ENCODE data around the gene PNMA8A.
A peak's percentile ranks its signal among the peaks of the same experiment; 100 is the strongest.
"Not testable (repeated sequence)": the region's sequence is repeated elsewhere in the genome, so short reads cannot be mapped to it uniquely, and the experiment has no call there.

Gene PNMA8A, protein sequence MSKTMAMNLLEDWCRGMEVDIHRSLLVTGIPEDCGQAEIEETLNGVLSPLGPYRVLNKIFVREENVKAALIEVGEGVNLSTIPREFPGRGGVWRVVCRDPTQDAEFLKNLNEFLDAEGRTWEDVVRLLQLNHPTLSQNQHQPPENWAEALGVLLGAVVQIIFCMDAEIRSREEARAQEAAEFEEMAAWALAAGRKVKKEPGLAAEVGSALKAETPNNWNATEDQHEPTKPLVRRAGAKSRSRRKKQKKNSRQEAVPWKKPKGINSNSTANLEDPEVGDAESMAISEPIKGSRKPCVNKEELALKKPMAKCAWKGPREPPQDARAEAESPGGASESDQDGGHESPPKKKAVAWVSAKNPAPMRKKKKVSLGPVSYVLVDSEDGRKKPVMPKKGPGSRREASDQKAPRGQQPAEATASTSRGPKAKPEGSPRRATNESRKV

DNA sequence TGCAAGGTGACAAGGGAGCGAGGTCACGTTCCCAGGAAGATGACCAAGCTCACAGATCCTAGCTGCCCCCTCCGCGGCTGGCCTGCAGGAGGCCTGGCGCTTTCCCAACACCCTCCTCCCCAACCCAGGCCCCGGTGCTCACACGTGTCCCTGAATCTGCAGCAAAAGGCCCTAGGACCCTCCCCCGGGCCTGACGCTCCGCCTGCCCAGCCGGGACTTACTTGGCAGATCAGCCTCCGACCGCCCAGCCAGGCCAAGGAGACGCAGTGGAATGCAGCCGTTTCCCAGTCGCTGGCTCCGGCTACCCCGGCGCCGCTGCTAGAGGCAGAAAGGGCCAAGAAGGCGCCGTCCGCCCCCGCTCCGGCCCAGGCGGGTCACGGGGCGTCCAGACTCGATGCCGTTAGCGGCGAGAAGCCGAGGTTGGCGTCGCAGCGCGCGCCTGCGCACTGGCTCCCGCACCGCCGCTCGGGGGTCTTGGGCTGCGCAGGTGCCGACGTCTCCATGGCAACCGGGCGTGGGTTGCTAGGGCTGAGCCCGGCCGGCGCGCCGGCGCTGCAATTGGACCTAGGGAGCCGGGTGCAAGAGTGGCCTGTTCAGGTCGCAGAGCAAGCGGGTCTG lies at the start of gene PNMA8A:
PNMA8A (minus strand) TSS at position 448 of the 618 bp plus-strand sequence. CDS start 528 bp downstream, outside the sequence.
- DNase-seq, result peak; percentile 26

DNA sequence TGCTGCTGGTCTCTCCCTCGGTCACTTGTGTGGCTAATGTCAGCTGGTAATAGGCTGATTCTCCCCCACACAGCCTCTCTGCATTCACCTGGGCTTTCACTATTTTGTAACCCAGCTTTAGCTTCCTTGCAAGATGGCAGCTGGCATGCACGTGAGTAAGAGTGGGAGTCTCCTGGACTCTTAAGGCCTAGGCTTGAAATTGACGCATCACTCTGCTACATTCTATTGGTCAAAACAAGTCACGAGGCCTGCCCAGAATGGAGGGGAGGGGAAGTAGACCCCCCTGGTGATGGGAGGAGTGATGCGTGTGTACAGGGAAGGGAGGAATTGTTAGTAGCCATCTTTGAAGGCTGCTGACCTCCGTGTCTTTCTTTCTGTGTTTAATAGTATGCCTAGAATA lies 49.3 kb upstream of the PNMA8A start:
- no peak for DNase-seq

DNA sequence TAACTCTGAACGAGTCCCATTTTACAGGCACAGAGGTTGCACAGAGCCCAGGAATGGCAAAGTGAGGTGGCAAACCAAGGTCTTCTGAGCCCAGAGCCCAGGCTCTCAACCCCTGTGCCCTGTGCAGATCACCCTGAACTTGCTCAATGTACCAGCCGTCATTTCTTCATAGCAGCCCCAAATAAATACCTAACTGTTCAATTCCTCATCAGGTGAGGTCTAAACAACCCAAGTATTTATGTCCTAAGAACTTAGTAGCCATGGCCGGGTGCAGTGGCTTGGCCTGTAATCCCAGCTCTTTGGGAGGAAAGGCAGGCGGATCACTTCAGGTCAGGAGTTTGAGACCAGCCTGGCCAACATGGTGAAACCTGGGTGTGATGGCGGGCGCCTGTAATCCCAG lies 46.1 kb upstream of the PNMA8A start:
- no peak for DNase-seq

DNA sequence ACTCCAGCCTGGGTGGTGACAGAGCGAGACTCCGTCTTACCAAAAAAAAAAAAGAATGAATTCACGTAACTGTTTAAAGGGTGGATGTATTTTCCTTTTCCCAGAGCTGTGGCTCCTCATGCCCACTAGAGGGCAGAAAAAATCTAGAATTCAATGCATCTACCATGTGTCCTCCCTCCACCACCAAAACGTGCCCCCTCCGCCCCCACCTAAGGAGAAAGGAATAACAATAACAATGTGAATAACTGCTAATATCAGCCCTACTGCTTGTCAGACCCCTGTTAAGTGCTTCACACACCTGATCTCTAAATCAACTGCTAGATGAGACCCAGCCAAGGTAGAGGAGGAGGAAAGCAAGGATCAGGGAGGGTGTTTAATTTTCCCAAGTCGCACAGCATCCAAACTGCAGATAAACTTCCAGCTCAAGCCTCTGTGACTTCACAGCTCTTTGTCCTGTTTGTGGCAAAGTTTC lies 44.6 kb upstream of the PNMA8A start:
- DNase-seq, result peak; percentile 74

DNA sequence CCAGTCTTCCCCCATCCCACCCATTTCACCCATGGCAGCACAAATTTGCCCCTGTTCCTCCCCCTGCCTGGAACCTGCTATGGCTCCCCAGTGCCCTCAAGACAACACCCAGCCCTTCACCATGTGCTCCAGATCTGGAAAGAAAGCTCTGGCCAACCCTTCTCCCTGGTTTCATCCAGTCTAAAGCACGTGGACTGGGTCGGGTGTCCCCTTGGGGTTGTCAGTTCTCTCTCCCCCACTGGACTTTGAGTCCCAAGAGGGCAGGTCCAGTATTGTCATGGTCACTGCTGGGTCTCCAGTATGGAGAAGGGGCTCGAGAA lies 43.9 kb upstream of the PNMA8A start:
- no peak for DNase-seq

DNA sequence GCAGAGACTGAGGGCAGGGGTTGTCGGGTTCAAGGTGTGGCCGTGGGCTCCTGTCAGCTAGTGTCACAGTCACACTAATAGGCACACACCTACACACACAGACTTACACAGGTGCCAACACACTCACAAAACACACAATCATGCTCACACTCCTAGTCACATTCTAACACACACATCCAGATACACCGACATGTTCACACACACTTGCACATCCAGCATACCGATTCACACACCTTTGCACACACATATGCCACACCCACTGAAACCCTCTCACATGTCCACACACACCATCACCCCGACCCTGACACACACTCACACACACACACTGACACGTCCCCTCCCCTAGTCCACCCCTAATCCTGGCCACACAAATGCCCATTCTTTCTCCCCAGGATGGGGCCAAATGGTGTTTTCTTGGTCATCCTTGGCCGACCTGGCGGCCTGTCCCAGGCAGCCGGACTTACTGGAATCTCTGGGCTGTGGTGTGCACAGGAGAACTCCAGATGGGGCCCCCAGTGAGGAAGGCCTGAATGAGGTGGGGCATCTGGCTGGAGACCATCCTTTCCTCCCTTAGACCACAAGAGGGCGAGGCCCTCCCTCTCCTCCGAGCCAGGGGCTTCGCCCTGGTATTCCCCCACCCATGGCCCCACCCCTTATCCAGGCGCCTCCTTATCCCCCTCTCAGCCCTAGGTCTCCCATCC lies 43.4 kb upstream of the PNMA8A start:
- DNase-seq, result no peak

DNA sequence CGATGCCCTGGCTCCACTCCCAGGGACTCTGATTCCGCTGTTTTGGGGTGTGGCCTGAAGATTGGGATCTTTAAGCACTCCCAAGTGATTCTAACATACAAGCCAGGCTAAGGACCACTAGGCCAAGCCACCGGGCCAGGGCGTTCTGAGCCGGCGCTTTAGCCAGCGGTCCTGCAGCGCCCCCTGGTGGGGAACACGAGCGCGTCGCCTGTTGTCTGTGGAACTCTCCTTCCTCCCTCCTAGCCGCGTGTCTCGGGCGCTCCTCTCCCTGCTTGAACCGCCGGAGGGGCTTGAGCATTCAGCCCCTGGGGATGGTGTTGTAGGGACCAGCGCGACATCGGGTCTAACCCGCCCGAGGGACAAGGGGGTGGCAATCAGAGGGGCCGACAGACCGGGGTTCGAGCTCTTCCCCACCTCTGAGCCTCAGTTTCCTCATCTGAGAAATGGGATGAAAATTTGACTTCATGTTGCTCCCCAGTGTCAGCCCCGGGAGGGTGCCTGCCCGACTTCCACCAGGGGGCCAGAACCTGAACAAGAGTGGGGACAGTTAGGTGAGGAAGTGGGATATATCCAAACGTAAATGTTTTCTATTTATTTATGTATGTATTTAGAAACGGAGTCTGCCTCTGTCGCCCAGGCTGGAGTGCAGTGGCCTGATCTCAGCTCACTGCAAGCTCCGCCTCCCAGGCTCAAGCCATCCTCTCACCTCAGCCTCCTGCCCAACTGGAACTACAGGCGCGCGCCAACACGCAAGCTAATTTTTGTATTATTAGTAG lies 42.3 kb upstream of the PNMA8A start:
- DNase-seq, result peak; percentile 78

DNA sequence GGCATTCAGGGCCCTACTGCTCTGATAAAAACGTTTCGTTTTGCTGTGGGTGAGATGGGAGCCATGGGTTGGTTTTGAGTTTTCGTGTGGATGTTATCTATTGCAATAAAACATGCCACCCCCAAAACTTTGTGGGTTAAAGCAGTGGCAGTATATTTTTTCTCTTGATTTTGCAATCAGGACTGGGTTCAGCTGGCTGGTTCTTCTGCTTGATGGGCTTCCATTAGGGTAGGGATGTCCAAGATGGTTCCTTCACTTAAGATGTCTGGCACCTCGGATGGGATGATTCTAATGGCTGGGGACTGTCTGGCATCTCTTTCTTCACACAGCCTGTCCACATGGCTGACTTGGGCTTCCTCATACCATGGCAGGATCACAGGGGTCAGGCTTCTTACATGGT lies 39.9 kb upstream of the PNMA8A start:
- no peak for DNase-seq

DNA sequence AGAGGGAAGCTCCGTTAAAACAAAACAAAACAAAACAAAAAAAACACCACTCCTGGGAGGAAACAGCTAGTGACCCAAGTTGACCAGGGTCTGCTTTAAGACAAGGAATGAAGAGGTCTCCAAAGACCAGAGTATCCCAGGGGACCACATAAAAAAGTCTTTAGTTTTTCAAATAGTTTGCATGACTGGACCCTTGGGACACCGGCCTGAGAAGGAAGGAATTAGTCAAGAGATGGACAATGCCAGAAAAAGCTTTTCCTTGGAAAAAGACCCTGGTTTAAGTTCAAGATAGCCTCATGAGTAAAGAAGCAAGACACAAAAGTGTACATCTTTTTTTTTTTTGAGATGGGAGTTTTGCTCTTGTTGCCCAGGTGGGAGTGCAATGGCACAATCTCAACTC lies 36.8 kb upstream of the PNMA8A start:
- DNase-seq, result no peak

DNA sequence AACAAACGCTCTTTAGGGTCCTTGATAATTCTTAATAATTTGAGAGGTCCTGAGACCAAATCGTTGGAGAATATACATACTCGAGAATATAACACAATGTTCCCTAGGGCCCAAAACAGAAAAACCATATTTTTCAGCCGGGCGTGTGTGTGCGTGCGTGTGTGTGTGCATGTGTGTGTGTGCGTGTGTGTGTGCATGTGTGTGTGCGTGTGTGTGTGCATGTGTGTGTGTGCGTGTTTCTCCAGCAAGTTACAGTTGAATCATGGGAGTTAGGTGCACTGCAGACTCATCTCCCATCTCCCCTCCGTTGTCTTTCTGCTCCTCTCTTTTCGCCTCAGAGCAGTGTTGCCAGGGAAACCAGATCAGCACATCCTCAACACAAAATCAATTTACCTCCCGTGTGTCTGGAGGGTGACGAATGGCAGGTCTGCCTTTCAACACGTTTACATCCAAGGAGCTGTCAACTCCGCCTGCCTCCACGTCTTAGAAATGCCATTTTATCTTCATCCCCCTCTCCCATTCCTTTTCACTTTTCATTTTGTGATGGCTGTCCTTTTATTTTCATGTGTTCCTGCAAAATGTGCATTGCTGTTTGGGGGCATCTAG lies 32.6 kb upstream of the PNMA8A start:
- DNase-seq, result no peak

DNA sequence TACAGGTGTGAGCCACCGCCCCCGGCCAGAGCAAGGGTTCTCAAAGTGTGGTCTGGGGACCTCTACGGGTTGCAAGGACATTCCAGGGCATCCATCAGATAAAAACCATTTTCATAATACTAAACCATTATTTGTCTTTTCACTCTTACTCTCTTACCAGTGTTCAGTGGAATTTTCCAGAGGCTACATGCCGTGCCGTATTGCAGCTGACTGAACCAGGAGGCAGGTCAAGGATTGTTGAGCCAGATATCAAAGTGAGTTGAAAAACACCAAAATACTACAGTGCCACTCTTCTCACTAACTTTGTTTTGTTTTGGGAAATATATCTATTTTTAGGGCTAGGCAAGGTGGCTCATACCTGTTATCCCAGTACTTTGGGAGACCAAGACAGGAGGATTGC lies 31.5 kb upstream of the PNMA8A start:
- DNase-seq, result no peak

DNA sequence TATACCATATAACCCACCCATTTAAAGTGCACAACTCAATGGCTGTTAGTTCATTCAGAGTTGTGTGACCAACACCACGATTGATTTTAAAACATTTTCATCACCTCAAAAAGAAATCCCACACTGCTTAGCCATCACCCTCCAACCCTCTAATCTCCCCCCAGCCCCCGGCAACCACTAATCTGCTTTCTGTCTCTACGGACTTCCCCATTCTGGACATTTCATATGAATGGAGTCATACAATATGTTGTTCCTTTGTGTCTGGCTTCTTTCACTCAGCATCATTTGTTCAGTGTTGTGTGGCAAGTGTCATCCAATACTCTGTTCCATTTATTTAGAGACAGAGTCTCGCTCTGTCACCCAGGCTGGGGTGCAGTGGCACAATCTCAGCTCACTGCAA lies 28.3 kb upstream of the PNMA8A start:
- peak; percentile 26 for DNase-seq

DNA sequence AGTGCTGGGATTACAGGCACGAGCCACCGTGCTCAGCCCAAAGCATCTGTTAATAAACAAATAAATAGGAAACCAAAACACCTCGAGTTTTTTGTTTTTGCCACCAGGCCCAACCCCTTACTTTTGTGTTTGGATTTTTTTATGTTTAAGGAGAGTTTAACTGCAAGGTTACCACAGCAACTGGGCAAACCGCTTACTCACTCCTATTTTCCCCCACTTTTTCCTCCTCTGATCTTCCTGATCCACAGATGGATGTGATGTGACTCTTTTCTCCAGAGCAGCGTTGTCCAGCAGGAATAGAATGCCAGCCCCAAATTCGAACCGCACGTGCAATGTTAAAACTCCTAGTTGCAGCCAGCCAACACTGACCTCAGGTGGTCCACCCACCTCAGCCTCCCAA lies 26.4 kb upstream of the PNMA8A start:
- no peak for DNase-seq

DNA sequence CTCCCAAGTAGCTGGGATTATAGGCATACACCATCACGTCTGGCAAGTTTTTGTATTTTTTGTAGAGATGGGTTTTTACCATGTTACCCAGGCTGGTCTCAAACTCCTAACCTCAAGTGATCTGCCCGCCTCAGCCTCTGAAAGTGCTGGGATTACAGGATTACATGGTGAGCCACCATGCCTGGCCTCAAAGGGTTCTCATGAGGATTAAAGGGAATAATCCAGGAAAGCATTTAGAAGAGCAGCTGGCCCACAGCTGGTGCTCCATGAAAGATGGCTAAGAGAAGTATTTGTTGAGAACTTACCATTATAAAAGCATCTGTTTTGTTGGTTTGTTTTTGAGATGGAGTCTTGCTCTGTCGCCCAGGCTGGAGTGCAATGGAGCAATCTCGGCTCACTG lies 25.5 kb upstream of the PNMA8A start:
- not testable (repeated sequence) for DNase-seq

DNA sequence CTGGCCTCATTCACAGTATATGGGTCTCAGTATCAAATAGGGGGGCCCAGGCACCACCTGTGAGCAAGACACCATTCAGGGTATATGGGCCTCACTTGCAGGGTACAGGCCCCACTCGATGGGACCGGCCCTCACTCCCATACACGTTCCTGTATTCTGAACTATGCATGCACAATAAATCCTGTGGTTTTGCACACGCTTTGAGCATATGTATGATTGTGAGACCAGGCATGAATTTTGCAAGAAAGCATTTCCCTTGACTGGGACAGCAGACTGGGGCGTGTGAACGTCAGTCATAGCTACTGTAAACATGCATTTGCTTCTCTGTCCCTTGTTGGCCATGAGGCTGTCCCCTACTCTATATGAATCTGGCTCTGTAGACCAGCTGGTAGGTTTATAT lies 24.9 kb upstream of the PNMA8A start:
- no peak for DNase-seq

DNA sequence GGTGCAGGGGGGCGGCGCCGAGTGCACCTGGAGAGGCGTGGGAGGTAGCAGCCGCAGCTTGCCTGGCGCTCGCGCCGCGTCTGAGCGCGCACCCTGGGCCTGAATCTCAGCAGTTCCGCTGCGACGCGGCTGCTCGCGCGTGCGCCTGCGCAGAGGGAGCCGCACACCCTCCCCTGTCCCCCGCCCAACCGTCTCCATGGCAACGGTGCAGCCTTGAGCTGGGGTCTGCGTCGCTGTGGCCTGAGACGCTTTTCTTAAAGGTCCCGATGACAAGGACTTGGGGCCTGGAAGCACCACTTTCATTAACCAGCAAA lies 24.4 kb upstream of the PNMA8A start, which contains the start of gene PNMA8B:
PNMA8B (minus strand) TSS at position 82 of the 314 bp plus-strand sequence. CDS start 402 bp downstream, outside the sequence.
- no peak for DNase-seq

DNA sequence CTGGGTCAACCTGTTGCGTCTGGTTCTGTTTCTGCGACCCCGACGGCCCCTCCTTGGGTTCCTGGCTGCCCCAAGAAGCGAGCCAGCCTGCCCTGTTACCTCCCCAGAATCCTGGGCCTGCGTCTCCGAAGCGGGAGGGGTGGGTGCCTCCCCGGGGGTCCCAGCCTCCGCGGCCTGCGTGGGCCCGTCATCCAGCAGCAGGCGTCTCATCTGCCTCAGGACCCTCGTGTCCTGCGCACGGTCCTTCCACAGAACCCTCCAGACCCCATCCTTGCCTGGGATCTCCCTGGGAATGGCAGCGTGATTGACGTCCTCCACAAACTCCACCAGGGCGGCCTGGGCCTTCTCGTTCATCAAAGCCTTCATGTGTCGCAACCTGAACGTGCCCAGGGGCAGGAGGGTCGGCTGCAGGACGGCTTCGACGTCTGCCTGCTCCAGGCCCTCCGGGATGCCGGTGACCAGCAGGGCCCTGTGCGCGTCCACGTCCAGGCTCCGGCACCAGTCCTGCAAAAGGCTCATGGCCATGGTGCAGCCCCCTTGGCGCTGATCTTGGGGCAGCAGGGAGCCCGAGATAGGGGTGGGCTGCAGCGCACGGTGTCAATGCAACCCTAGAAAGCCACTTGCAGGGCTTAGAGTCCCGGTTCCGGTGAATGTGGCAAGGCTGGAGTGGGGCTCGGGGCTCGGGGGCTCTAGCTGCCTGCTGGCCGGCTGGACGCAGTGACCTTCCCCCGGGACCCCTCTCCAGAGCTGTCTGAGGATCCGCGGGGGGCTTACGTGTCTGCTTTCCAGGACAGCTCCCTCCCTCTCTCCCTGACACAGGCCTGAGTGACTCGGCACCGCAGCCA lies 23.8 kb upstream of the PNMA8A start:
- DNase-seq, result no peak

DNA sequence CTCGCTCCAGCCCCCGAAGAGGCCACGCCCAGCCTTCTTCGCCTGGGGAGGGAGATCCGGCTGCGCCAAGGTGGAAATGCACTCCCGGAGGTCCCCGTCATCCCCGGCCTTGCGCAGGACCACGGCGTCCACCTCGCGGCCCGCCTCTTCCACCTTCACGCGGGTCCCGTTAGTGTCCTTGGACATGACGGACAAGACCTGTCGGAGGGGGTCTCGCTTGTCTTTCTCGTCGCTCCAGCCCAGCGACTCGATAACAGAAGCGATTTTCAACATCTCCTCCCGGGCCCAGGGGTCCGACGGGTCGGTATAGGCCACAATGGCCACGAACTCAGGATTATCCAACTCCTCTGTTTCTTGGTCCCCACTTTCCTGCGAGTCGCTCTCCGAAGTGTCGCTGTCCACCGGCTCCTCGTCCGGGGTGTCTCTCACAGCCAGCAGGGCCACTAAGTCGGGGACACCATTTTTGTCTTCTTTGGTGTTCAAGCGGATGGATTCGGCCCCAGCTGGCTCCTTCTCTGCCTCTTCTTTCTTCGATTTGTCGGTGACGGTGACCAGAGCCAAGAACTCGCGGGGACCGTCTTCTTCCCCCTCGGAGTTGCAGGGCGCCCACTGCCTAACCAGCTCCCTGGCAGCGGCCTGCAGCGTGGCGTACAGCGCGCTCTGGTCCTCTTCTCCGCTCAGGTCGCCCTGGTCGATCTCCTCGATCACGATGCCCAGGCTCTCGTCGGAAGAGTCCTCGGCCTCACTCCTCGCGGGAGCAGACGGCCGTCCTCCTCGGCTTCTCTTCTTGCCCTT lies 23.0 kb upstream of the PNMA8A start:
- no peak for DNase-seq

DNA sequence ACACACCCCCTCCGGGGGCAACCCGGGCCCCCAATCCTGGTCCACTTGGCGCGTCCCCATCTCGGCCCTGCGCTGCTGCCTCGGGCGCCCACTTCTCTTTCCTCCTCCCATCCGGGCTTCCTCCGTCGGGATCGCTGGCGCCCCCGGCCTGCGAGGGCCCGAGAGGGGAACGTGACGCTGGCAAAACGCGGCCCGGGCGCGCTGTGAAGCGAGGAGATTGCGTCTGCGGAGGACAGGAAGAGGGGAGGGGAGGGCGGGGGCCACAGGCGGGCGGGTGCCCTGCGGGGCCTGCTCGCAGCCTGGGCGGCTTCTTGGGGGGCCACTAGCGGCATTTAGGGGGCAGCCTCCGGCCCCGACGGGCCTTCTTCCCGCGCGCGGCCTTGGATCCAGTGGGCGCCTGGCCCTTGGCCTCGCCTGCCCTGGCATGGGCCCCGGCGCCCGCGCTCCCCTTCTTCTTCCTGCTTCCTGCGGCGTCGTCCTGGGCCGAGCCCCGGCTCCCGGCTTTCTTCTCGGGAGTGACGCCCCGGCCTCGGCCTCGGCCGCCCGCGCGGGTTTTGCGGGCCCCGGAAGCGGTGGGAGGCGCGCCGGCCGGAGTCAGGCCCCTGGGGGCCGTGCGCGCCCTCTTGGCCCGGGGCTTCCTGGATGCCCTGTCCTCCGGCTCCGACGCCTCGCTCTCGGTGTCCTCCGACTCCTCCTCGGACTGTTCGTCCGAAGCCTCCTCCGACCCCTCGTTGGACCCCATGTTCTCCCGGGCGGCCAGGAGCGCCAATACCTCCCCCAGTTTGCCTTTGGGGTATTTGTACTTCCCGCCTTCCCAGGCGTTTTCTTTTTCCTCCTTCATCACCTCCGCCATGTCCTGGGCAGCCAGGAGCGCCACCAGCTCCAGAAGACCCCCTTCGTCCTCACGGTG lies 22.1 kb upstream of the PNMA8A start:
- DNase-seq, result no peak

DNA sequence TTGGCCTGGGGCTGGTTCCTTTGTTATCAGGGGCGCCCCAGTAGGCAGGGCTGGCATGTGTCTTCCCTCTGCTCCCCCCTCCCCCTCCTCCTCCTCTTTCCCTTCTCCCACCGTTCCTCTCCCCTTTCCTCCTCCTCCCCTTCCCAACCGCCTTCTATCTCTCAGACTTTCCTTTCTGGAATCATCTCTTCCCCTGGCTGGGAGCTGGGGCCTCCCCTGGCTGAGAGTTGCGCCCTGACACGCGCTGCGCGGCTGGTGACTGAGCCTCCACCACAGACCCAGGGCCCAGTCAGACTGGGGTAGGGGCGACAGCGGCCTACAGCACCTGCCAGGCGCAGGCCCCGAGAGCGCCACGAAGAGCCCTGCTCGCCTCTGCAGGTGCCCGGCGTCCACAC lies 21.5 kb upstream of the PNMA8A start:
- no peak for DNase-seq

All from inflammatory macrophage treated with lipopolysaccharide for 4 hours (primary cell).